ENCODE measurements around the gene FAM78A. TPM values are rescaled to one million over a fixed set of nuclear protein-coding genes. Genes with fewer than 3 reads are reported as not detected.

Gene FAM78A
- total RNA-seq, 1 experiment from 2014 or later, result 3.0 TPM

- TF ChIP-seq MYBL2 (CRISPR knock-in tag; IDR thresholded peaks at IDR 0.05), result no peak
- TF ChIP-seq ZNF219 (CRISPR knock-in tag; IDR thresholded peaks at IDR 0.05; ENCODE audit: borderline replicate concordance), result no peak
- TF ChIP-seq GRHL2 (CRISPR knock-in tag; IDR thresholded peaks at IDR 0.05; ENCODE audit: insufficient replicate concordance, severe bottlenecking), result no peak
- no peak for TF ChIP-seq JUN (CRISPR knock-in tag; IDR thresholded peaks at IDR 0.05)
- no peak for TF ChIP-seq SMAD4 (CRISPR knock-in tag; IDR thresholded peaks at IDR 0.05)
- TF ChIP-seq ZNF671 (CRISPR knock-in tag; IDR thresholded peaks at IDR 0.05), result no peak
- TF ChIP-seq FOXP4 (CRISPR knock-in tag; IDR thresholded peaks at IDR 0.05), result no peak
- no peak for TF ChIP-seq ZNF396 (CRISPR knock-in tag; IDR thresholded peaks at IDR 0.05; ENCODE audit: borderline replicate concordance)
- TF ChIP-seq PRRX2 (CRISPR knock-in tag; IDR thresholded peaks at IDR 0.05), result no peak
- no peak for ATAC-seq
- no peak overlapping the region for H3K4me3 Mint-ChIP-seq
- ChIA-PET CTCF (no interaction called here), POLR2A (no interaction called here)
- H3K27ac Mint-ChIP-seq, result no peak overlapping the region
- H3K36me3 Mint-ChIP-seq, result peaks cover 30% of the 10 kb centered on the region
- peaks cover 15% of the 10 kb centered on the region for H3K4me1 Mint-ChIP-seq
- no peak for DNase-seq (ENCODE audit: low spot score)
- H3K27me3 Mint-ChIP-seq (ENCODE audit: low read depth), result no peaks in the 10 kb centered on the region
- no peaks in the 10 kb centered on the region for H3K9me3 Mint-ChIP-seq
These were observed 42.3 kb downstream of the FAM78A start for GRCh38 chr9:131233995-131234394.

- Mint-ChIP-seq H3K27me3 (ENCODE audit: low read depth) (no peaks in the 10 kb centered on the region), H3K27ac (no peak overlapping the region), H3K36me3 (peaks cover 32% of the 10 kb centered on the region), H3K4me1 (peaks cover 15% of the 10 kb centered on the region), H3K4me3 (no peak overlapping the region), H3K9me3 (no peaks in the 10 kb centered on the region)
- no peak for DNase-seq (ENCODE audit: low spot score)
- POLR2A ChIA-PET, result no interaction called here
- CTCF ChIA-PET, result interaction anchor here (0.7 kb wide), 1 partner anchor 125 kb away, joined by 3 read pairs; no protein-coding TSS in a partner anchor
- ATAC-seq, result no peak
- TF ChIP-seq HMGXB4 (CRISPR knock-in tag; IDR thresholded peaks at IDR 0.05) (no peak), ZNF232 (CRISPR knock-in tag; IDR thresholded peaks at IDR 0.05) (no peak), ESRRA (CRISPR knock-in tag; IDR thresholded peaks at IDR 0.05; ENCODE audit: borderline replicate concordance) (no peak), GABPB1 (CRISPR knock-in tag; IDR thresholded peaks at IDR 0.05) (no peak), HMGA2 (CRISPR knock-in tag; IDR thresholded peaks at IDR 0.05) (no peak), ZNF425 (CRISPR knock-in tag; conservative IDR thresholded peaks at IDR 0.05) (no peak), IRF1 (CRISPR knock-in tag; IDR thresholded peaks at IDR 0.05) (no peak), TCF7 (CRISPR knock-in tag; IDR thresholded peaks at IDR 0.05; ENCODE audit: low read depth) (no peak), ZNF416 (CRISPR knock-in tag; IDR thresholded peaks at IDR 0.05) (no peak), JAZF1 (CRISPR knock-in tag; IDR thresholded peaks at IDR 0.05) (no peak), GTF2I (CRISPR knock-in tag; conservative IDR thresholded peaks at IDR 0.05) (no peak), JUN (CRISPR knock-in tag; IDR thresholded peaks at IDR 0.05) (no peak), PRDM15 (CRISPR knock-in tag; IDR thresholded peaks at IDR 0.05) (no peak), PREB (CRISPR knock-in tag; IDR thresholded peaks at IDR 0.05; ENCODE audit: borderline replicate concordance) (no peak), ATF1 (CRISPR knock-in tag; IDR thresholded peaks at IDR 0.05) (no peak), ZNF121 (CRISPR knock-in tag; IDR thresholded peaks at IDR 0.05) (no peak)
These were observed 42.8 kb downstream of the FAM78A start for GRCh38 chr9:131233556-131233955.
